GM12878 (cell line): ENCODE data around the gene PTPRC. TPM values are rescaled to one million over a fixed set of nuclear protein-coding genes. Genes with fewer than 3 reads are reported as not detected.

Experiments used
- ATAC-seq: fragments of 200-7000 bp; cut with Tn5 transposase; 3 replicates; pipeline ENCODE4 v1.9.1; 2020; ENCODE audit warnings: mild to moderate bottlenecking, moderate library complexity
- BruUV-seq: library from RNA; stranded (reverse); fragments of 400-500 nt; replicated peaks from 2 replicates; lab custom pipeline; 2021; lab: Mats Ljungman, UMichigan
- CTCF ChIA-PET: fragments of 300-600 bp; sonication (Branson Sonifier 250); formaldehyde crosslinking; extraction: SDS; loops from one replicate; lab custom pipeline; 2021; ENCODE audit warnings: inconsistent platforms; lab: Yijun Ruan, JAX
- POLR2A ChIA-PET: fragments of 350-600 bp; formaldehyde crosslinking; extraction: SDS; loops from one replicate; lab custom pipeline; 2021; ENCODE audit warnings: inconsistent platforms; lab: Charles Lee
- RAD21 ChIA-PET: fragments of 300-600 bp; sonication (Branson Sonifier 250); formaldehyde crosslinking; loops from one replicate; lab custom pipeline; 2023; ENCODE audit warnings: antibody characterized with exemption; ENCODE audit not compliant: unreplicated experiment; lab: Charles Lee
- SMC1A ChIA-PET: fragments of 300-600 bp; sonication (Branson Sonifier 250); formaldehyde crosslinking; loops from one replicate; lab custom pipeline; 2023; ENCODE audit not compliant: unreplicated experiment, uncharacterized antibody; lab: Charles Lee
- DNase-seq: peaks from one replicate; pipeline ENCODE4 v3.0.0-alpha.2; 2011; ENCODE audit warnings: low read depth, low spot score
- FAIRE-seq: peaks from 3 replicates; lab custom pipeline; 2011; peaks lifted over from hg19 to GRCh38; lab: Jason Lieb, UNC
- H2AFZ ChIP-seq: 2 replicates; pipeline ENCODE4 v1.6.0; 2011; ENCODE audit warnings: low read depth, low read length, control low read depth; ENCODE audit not compliant: control insufficient read depth
- H3K27ac ChIP-seq: 2 replicates; pipeline ENCODE4 v1.5.1; 2011; ENCODE audit warnings: control low read depth; ENCODE audit not compliant: control insufficient read depth, insufficient read depth
- H3K27me3 ChIP-seq, 2 experiments: replicated peaks in 1 of 2; 2 replicates each; pipeline versions ENCODE4 v1.6.0 to v1.6.1; 2011; ENCODE audit warnings: low read length in 1 of 2; ENCODE audit not compliant: control insufficient read depth in 2 of 2, insufficient read depth in 2 of 2
- H3K36me3 ChIP-seq, 2 experiments: 2 replicates each; pipeline ENCODE4 v1.5.1; 2011; ENCODE audit warnings: low read length in 1 of 2; ENCODE audit not compliant: control insufficient read depth in 2 of 2, insufficient read depth in 2 of 2
- H3K4me1 ChIP-seq: 2 replicates; pipeline ENCODE4 v1.6.1; 2011; ENCODE audit warnings: mild to moderate bottlenecking, low read length, moderate library complexity, mixed read lengths; ENCODE audit not compliant: control insufficient read depth, insufficient read depth
- H3K4me2 ChIP-seq: 2 replicates; pipeline ENCODE4 v1.6.0; 2011; ENCODE audit warnings: control low read depth; ENCODE audit not compliant: control insufficient read depth, insufficient read depth
- H3K4me3 ChIP-seq: fragments of 200-600 bp; sonication (generic); 2 replicates; pipeline ENCODE4 v1.5.1; 2016
- H3K79me2 ChIP-seq: 2 replicates; pipeline ENCODE4 v1.6.0; 2011; ENCODE audit warnings: low read length; ENCODE audit not compliant: control insufficient read depth, insufficient read depth
- H3K9ac ChIP-seq: 2 replicates; pipeline ENCODE4 v1.8.0; 2011; ENCODE audit warnings: low read length, control low read depth, mixed read lengths; ENCODE audit not compliant: control insufficient read depth, insufficient read depth
- H3K9me3 ChIP-seq: replicated peaks from 3 replicates; pipeline ENCODE4 v1.5.1; 2011; ENCODE audit warnings: mild to moderate bottlenecking, low read length; ENCODE audit not compliant: control insufficient read depth, insufficient read depth
- H4K20me1 ChIP-seq: 2 replicates; pipeline ENCODE4 v1.6.0; 2011; ENCODE audit not compliant: control insufficient read depth, insufficient read depth
- CUX1 ChIP-seq: IDR thresholded peaks from 2 replicates; pipeline ENCODE4 v1.6.1; 2012; ENCODE audit warnings: improper control_type of control experiment, low read depth, low read length; ENCODE audit not compliant: insufficient replicate concordance
- E4F1 ChIP-seq: fragments of 450-650 bp; IDR thresholded peaks from 2 replicates; pipeline ENCODE4 v1.6.1; 2018; ENCODE audit warnings: borderline replicate concordance, mild to moderate bottlenecking; ENCODE audit not compliant: partially characterized antibody
- GABPA ChIP-seq: IDR thresholded peaks from 2 replicates; pipeline ENCODE4 v1.6.1; 2014; ENCODE audit warnings: antibody characterized with exemption, low read depth, mild to moderate bottlenecking, inconsistent platforms
- JUNB ChIP-seq: IDR thresholded peaks from 2 replicates; pipeline ENCODE4 v1.6.1; 2016; ENCODE audit warnings: antibody characterized with exemption, mild to moderate bottlenecking
- NR2C1 ChIP-seq: fragments of 450-650 bp; IDR thresholded peaks from 2 replicates; pipeline ENCODE4 v1.6.1; 2017; ENCODE audit warnings: antibody characterized with exemption, mild to moderate bottlenecking, moderate library complexity
- WGBS: methylation state at CpG from one replicate; pipeline ENCODE4 v1.1.6; 2016; ENCODE audit warnings: low lambda C conversion rate; ENCODE audit not compliant: insufficient replicate concordance, insufficient coverage; ENCODE audit errors: missing lambda C conversion rate; 5-methylcytosine and 5-hydroxymethylcytosine counted together
- in situ Hi-C: fragments of 300-500 bp; cut with MboI; formaldehyde crosslinking; loops from 9 replicates; pipeline ENCODE4 v1.14.3; 2018; ENCODE audit warnings: mixed read lengths
- intact Hi-C: fragments of 100-400 bp; cut with micrococcal nuclease; formaldehyde crosslinking; loops from one replicate; pipeline ENCODE4 v1.14.2; 2022; ENCODE audit not compliant: unreplicated experiment
- polyA plus RNA-seq, 11 experiments: library from polyadenylated mRNA; depleted of rRNA in 4 of 11; unstranded in 6 of 11; stranded (reverse) in 5 of 11; fragments of >200 nt; fragmentation: Nextera tagmentation in 4 of 11; fragmentation: Illumina TruSeq in 1 of 11; extraction: Ambion mirVana in 4 of 11; extraction: Trizol in 1 of 11; gene quantifications; 1 replicate in 1 of 11; 2 replicates in 10 of 11; pipeline versions ENCODE4 v1.2.1 to v1.2.3, GENCODE V29; 2011 to 2016; ENCODE audit warnings: inconsistent platforms in 2 of 11, missing spikeins in 2 of 11, low read depth in 1 of 11
- total RNA-seq, 4 experiments: library from RNA; depleted of rRNA in 3 of 4; stranded (reverse); fragments of >200 nt in 3 of 4; fragmentation: Illumina TruSeq in 1 of 4; extraction: Trizol in 1 of 4; gene quantifications; 2 replicates each; pipeline versions ENCODE4 v1.2.1 to v1.2.3, GENCODE V29; 2013 to 2021

The PTPRC gene
- total and polyA plus RNA-seq, 10 of the 15 experiments (the other 5 are each of a cell fraction or from before 2014, with no cell fraction given) = 72.9 to 221 (median 118) TPM

- no peak for TF ChIP-seq CUX1
Measured at GRCh38 chr1:198773030-198773429, 134.2 kb downstream of the PTPRC start (continued).

- Histone ChIP-seq H3K27me3 (no peaks in the 10 kb centered on the region), H3K27ac (no peak overlapping the region), H3K9me3 (peaks cover 2% of the 10 kb centered on the region; the same call in 2 of the 3 replicates), H3K4me3 (no peak overlapping the region), H3K4me1 (no peaks in the 10 kb centered on the region), H3K9ac (no peak overlapping the region), H4K20me1 (no peaks in the 10 kb centered on the region), H2AFZ (no peak overlapping the region), H3K4me2 (no peak overlapping the region), H3K36me3 (no peaks in the 10 kb centered on the region), H3K79me2 (no peaks in the 10 kb centered on the region)
- ChIA-PET SMC1A (interaction anchor here (0.7 to 2.6 kb wide), 12 partner anchors 17 to 777 kb away, joined by 3 to 12 read pairs (median 4); no protein-coding TSS in a partner anchor), POLR2A (no interaction called here), CTCF (interaction anchor here (0.7 to 5.4 kb wide), 6 partner anchors 8 to 690 kb away, joined by 3 to 34 read pairs (median 6); no protein-coding TSS in a partner anchor), RAD21 (interaction anchor here (1.1 to 3.4 kb wide), 2 partner anchors 470 to 473 kb away, joined by 3 to 25 read pairs; no protein-coding TSS in a partner anchor)
- ATAC-seq (no peak), DNase-seq (no peak), FAIRE-seq (no peak)
- in situ Hi-C loops = loop anchor here (10.0 to 25.0 kb wide), 2 partner anchors 471 to 689 kb away; no protein-coding TSS in a partner anchor
- BruUV-seq = no TSS peak
- 53% methylated on average over 3 of the region's 3 CpGs for WGBS
- intact Hi-C loops = loop anchor here (5.0 kb wide), 1 partner anchor 779 kb away; no protein-coding TSS in a partner anchor
- TF ChIP-seq E4F1 (no peak), NR2C1 (no peak), GABPA (no peak), CUX1 (no peak), JUNB (no peak)
Measured at GRCh38 chr1:198773523-198773922, 134.7 kb downstream of the PTPRC start.
